ENCODE data around the gene RTN4R.

GRCh38 chr22:20204311-20204710, 63.8 kb downstream of the RTN4R start:
- no peak for TF ChIP-seq CTCF (IDR thresholded peaks at IDR 0.05)
- no peak for TF ChIP-seq POLR2A (IDR thresholded peaks at IDR 0.05)
- no peak for TF ChIP-seq POLR2AphosphoS5 (IDR thresholded peaks at IDR 0.05)
